HepG2 (cell line): ENCODE results near the gene PARP3. TPM values are rescaled to one million over a fixed set of nuclear protein-coding genes. Genes with fewer than 3 reads are reported as not detected.

Experiments used
- ATAC-seq: fragments of 200-7000 bp; cut with Tn5 transposase; 3 replicates; pipeline ENCODE4 v1.9.1; 2020; ENCODE audit warnings: mild to moderate bottlenecking, moderate library complexity
- BruUV-seq: library from RNA; stranded (reverse); fragments of 400-500 nt; replicated peaks from 2 replicates; lab custom pipeline; 2021; lab: Mats Ljungman, UMichigan
- CTCF ChIA-PET: fragments of 300-600 bp; formaldehyde crosslinking; extraction: SDS; loops from one replicate; lab custom pipeline; 2021; ENCODE audit warnings: low total read pairs, inconsistent platforms, low intra/inter-chr PET ratio; lab: Yijun Ruan, JAX
- POLR2A ChIA-PET: fragments of 350-600 bp; sonication (Branson Sonifier 250); formaldehyde crosslinking; loops from one replicate; lab custom pipeline; 2020; ENCODE audit warnings: antibody characterized with exemption, inconsistent platforms; lab: Yijun Ruan, JAX
- DNase-seq: peaks from one replicate; pipeline ENCODE4 v3.0.0-alpha.2; 2015; ENCODE audit warnings: low spot score
- FAIRE-seq: peaks from 3 replicates; lab custom pipeline; 2011; peaks lifted over from hg19 to GRCh38; lab: Jason Lieb, UNC
- H2AFZ ChIP-seq: one replicate; pipeline ENCODE4 v1.6.1; 2011; ENCODE audit warnings: low read length, inconsistent platforms
- H3K27ac ChIP-seq: fragments of 300-600 bp; 3 replicates; pipeline ENCODE4 v1.8.0; 2011; ENCODE audit warnings: mixed run types, mild to moderate bottlenecking, mixed read lengths, low read length, inconsistent platforms; ENCODE audit not compliant: insufficient read depth; ENCODE audit errors: extremely low read length
- H3K27me3 ChIP-seq, 2 experiments: fragments of 200-600 bp in 1 of 2; 2 replicates in 1 of 2; 3 replicates in 1 of 2; pipeline versions ENCODE4 v1.6.0 to v1.8.0; 2011; ENCODE audit warnings: low read length in 2 of 2, mild to moderate bottlenecking in 2 of 2, moderate library complexity in 2 of 2, inconsistent platforms in 1 of 2; ENCODE audit not compliant: insufficient read depth in 2 of 2, control insufficient read depth in 1 of 2
- H3K36me3 ChIP-seq, 2 experiments: fragments of 200-600 bp in 1 of 2; replicated peaks in 1 of 2; 2 replicates in 1 of 2; 3 replicates in 1 of 2; pipeline versions ENCODE4 v1.5.1 to v1.8.0; 2011; ENCODE audit warnings: low read length in 2 of 2, inconsistent platforms in 1 of 2; ENCODE audit not compliant: insufficient read depth in 2 of 2, control insufficient read depth in 1 of 2
- H3K4me1 ChIP-seq: 2 replicates; pipeline ENCODE4 v1.5.1; 2012; ENCODE audit warnings: low read length, inconsistent platforms; ENCODE audit not compliant: insufficient read depth
- H3K4me2 ChIP-seq: 2 replicates; pipeline ENCODE4 v1.6.0; 2011; ENCODE audit warnings: low read depth, low read length, inconsistent platforms
- H3K4me3 ChIP-seq, 3 experiments: fragments of 200-600 bp in 1 of 3; sonication (generic), shearing (Covaris generic) in 1 of 3; replicated peaks in 1 of 3; 2 replicates each; pipeline ENCODE4 v1.5.1; 2011 to 2016; ENCODE audit warnings: low read length in 3 of 3, inconsistent platforms in 2 of 3, low read depth in 2 of 3, mild to moderate bottlenecking in 2 of 3, control low read depth in 1 of 3, mixed read lengths in 1 of 3; ENCODE audit not compliant: insufficient read depth in 1 of 3
- H3K79me2 ChIP-seq: one replicate; pipeline ENCODE4 v1.6.1; 2011; ENCODE audit warnings: low read length, inconsistent platforms; ENCODE audit not compliant: insufficient read depth
- H3K9ac ChIP-seq: 2 replicates; pipeline ENCODE4 v1.6.0; 2011; ENCODE audit warnings: mild to moderate bottlenecking, low read depth, low read length, inconsistent platforms; ENCODE audit not compliant: insufficient read depth
- H3K9me3 ChIP-seq: 2 replicates; pipeline ENCODE4 v1.5.1; 2012; ENCODE audit warnings: mild to moderate bottlenecking, low read length
- H4K20me1 ChIP-seq: 2 replicates; pipeline ENCODE4 v1.6.0; 2011; ENCODE audit warnings: inconsistent platforms, mild to moderate bottlenecking, low read length, moderate library complexity; ENCODE audit not compliant: insufficient read depth
- ARHGAP35 ChIP-seq: sonication (generic); formaldehyde crosslinking; IDR thresholded peaks from 2 replicates; pipeline ENCODE4 v1.9.0; 2022; ENCODE audit warnings: mild to moderate bottlenecking, inconsistent platforms, moderate library complexity, missing genetic modification reagents, borderline replicate concordance
- CEBPZ ChIP-seq: IDR thresholded peaks from 2 replicates; pipeline ENCODE4 v1.6.1; 2012; ENCODE audit warnings: low read length, improper control_type of control experiment
- CENPBD1 ChIP-seq: sonication (generic); formaldehyde crosslinking; IDR thresholded peaks from 2 replicates; pipeline ENCODE4 v1.8.0; 2022; ENCODE audit warnings: missing genetic modification reagents, low read depth, mild to moderate bottlenecking, borderline replicate concordance
- ETS1 ChIP-seq: sonication (generic); formaldehyde crosslinking; IDR thresholded peaks from 2 replicates; pipeline ENCODE4 v1.4.0; 2020; ENCODE audit warnings: missing genetic modification reagents
- JUND ChIP-seq: sonication (generic); formaldehyde crosslinking; IDR thresholded peaks from 2 replicates; pipeline ENCODE4 v1.8.0; 2022; ENCODE audit warnings: mild to moderate bottlenecking, missing genetic modification reagents
- NCOA5 ChIP-seq: sonication (generic); formaldehyde crosslinking; IDR thresholded peaks from 2 replicates; pipeline ENCODE4 v1.4.0; 2020; ENCODE audit warnings: missing genetic modification reagents
- NFIB ChIP-seq: sonication (generic); formaldehyde crosslinking; IDR thresholded peaks from 2 replicates; pipeline ENCODE4 v1.9.0; 2021; ENCODE audit warnings: missing genetic modification reagents, mild to moderate bottlenecking, borderline replicate concordance
- PHF21A ChIP-seq: sonication (generic); formaldehyde crosslinking; IDR thresholded peaks from 2 replicates; pipeline ENCODE4 v1.5.0; 2020; ENCODE audit warnings: mild to moderate bottlenecking, missing genetic modification reagents
- PLSCR1 ChIP-seq: sonication (generic); formaldehyde crosslinking; IDR thresholded peaks from 2 replicates; pipeline ENCODE4 v1.5.0; 2020; ENCODE audit warnings: missing genetic modification reagents, mild to moderate bottlenecking, borderline replicate concordance
- TEAD2 ChIP-seq: sonication (generic); formaldehyde crosslinking; IDR thresholded peaks from 2 replicates; pipeline ENCODE4 v1.9.0; 2021; ENCODE audit warnings: missing genetic modification reagents
- THYN1 ChIP-seq: sonication (generic); formaldehyde crosslinking; IDR thresholded peaks from 2 replicates; pipeline ENCODE4 v1.8.1; 2023; ENCODE audit warnings: low read depth, mild to moderate bottlenecking, moderate library complexity, missing genetic modification reagents, borderline replicate concordance
- ZNF3 ChIP-seq: IDR thresholded peaks from 2 replicates; pipeline ENCODE4 v1.7.0; 2017; ENCODE audit warnings: inconsistent platforms
- ZNF329 ChIP-seq: sonication (generic); formaldehyde crosslinking; IDR thresholded peaks from 2 replicates; pipeline ENCODE4 v1.9.0; 2021; ENCODE audit warnings: low read depth, mild to moderate bottlenecking, missing genetic modification reagents
- whole genome bisulfite sequencing: methylation state at CpG from one replicate; pipeline ENCODE4 v1.1.6; 2017; ENCODE audit warnings: low lambda C conversion rate; 5-methylcytosine and 5-hydroxymethylcytosine counted together
- in situ Hi-C: cut with HindIII; loops from 2 replicates; pipeline ENCODE4 v1.10.0; 2017; ENCODE audit warnings: low pct_unique_long_range_greater_than_20kb; ENCODE audit not compliant: extremely low pct_ligation_motif_present
- intact Hi-C: fragments of 100-400 bp; cut with micrococcal nuclease; formaldehyde crosslinking; loops from one replicate; pipeline ENCODE4 v1.10.0; 2022; ENCODE audit not compliant: unreplicated experiment
- polyA plus RNA-seq, 8 experiments: library from polyadenylated mRNA; depleted of rRNA in 3 of 8; stranded (reverse) in 7 of 8; unstranded in 1 of 8; fragments of >200 nt; fragmentation: Illumina TruSeq in 4 of 8; extraction: Trizol in 4 of 8; gene quantifications; 2 replicates each; pipeline versions ENCODE4 v1.2.1 to v1.2.3, GENCODE V29; 2011 to 2016; ENCODE audit warnings: low read depth in 4 of 8, missing spikeins in 1 of 8, mixed read lengths in 1 of 8; ENCODE audit not compliant: insufficient read depth in 1 of 8
- total RNA-seq, 5 experiments: library from RNA; depleted of rRNA; stranded (reverse); fragments of >200 nt; fragmentation: Illumina TruSeq; extraction: Trizol; gene quantifications; 2 replicates each; pipeline ENCODE4 v1.2.3, GENCODE V29; 2016; ENCODE audit warnings: low read depth in 1 of 5

Gene PARP3
- total and polyA plus RNA-seq, 2 of the 13 experiments (the other 11 are each of a cell fraction or from before 2014, with no cell fraction given), result 11.2 to 21.5 TPM

GRCh38 chr3:51959651-51960050 lies 17.5 kb downstream of the PARP3 start:
- WGBS, result 100% methylated on average over 1 of the region's 7 CpGs
- Histone ChIP-seq H2AFZ (no peak overlapping the region), H3K36me3 (peaks cover 4 to 19% of the 10 kb centered on the region in 2 experiments; a peak in 4 of 5 replicates), H3K4me1 (peaks cover 33% of the 10 kb centered on the region), H3K4me2 (no peak overlapping the region), H3K9ac (no peak overlapping the region)
- DNase-seq, result no peak
- no peak for FAIRE-seq
- no peak for ATAC-seq
- POLR2A ChIA-PET, result no interaction called here
- TF ChIP-seq PHF21A (no peak), JUND (CRISPR knock-in tag) (no peak), CEBPZ (no peak), ZNF3 (CRISPR knock-in tag) (no peak), CENPBD1 (CRISPR knock-in tag) (no peak), ZNF329 (CRISPR knock-in tag) (no peak), ARHGAP35 (CRISPR knock-in tag) (no peak), PLSCR1 (CRISPR knock-in tag) (no peak), NFIB (no peak), TEAD2 (CRISPR knock-in tag) (no peak), ETS1 (CRISPR knock-in tag) (no peak), THYN1 (CRISPR knock-in tag) (no peak), NCOA5 (CRISPR knock-in tag) (no peak)
- TF ChIP-seq, all 625 proteins: peak for 0
- Histone ChIP-seq H3K27ac (no peak overlapping the region), H3K4me3 (no peak overlapping the region), H3K27me3 (no peaks in the 10 kb centered on the region), H3K9me3 (no peaks in the 10 kb centered on the region), H3K79me2 (no peaks in the 10 kb centered on the region), H4K20me1 (no peaks in the 10 kb centered on the region)
- CTCF ChIA-PET, result no interaction called here
- no TSS peak for BruUV-seq
- intact Hi-C loops (no loop called here), in situ Hi-C loops (no loop called here)
